Stimulated activated naive CD4-positive, alpha-beta T cell treated with Interleukin-2 at 50 U/mL for 16 hours (primary cell): ENCODE data around the gene FHIT.
A peak's percentile ranks its signal among the peaks of the same experiment; 100 is the strongest.

Experiments used
- DNase-seq: peaks from one replicate; lab custom pipeline; 2025; lab: John Stamatoyannopoulos, UW

The FHIT gene

GRCh38 chr3:59795756-59796155 is 1455.5 kb downstream of the FHIT start:
- no peak for DNase-seq

GRCh38 chr3:59793976-59794375 is 1457.3 kb downstream of the FHIT start:
- no peak for DNase-seq

GRCh38 chr3:59791774-59792308 is 1459.4 kb downstream of the FHIT start:
- DNase-seq = no peak

GRCh38 chr3:59790241-59790640 is 1461.0 kb downstream of the FHIT start:
- DNase-seq = no peak

- DNase-seq = no peak
Measured at GRCh38 chr3:59788801-59789200, 1462.5 kb downstream of the FHIT start.

GRCh38 chr3:59788133-59788532 is 1463.1 kb downstream of the FHIT start:
- no peak for DNase-seq

GRCh38 chr3:59786374-59786773 is 1464.9 kb downstream of the FHIT start:
- DNase-seq = no peak

GRCh38 chr3:59784164-59784563 is 1467.1 kb downstream of the FHIT start:
- DNase-seq = no peak

- DNase-seq = peak; percentile 10
Measured at GRCh38 chr3:59783468-59783988, 1467.7 kb downstream of the FHIT start.

- DNase-seq = no peak
Measured at GRCh38 chr3:59782664-59783063, 1468.6 kb downstream of the FHIT start.

GRCh38 chr3:59780209-59780608 is 1471.0 kb downstream of the FHIT start:
- DNase-seq = no peak

GRCh38 chr3:59779260-59779659 is 1472.0 kb downstream of the FHIT start:
- DNase-seq = no peak

- DNase-seq = no peak
Measured at GRCh38 chr3:59777667-59778077, 1473.6 kb downstream of the FHIT start.

- no peak for DNase-seq
Measured at GRCh38 chr3:59777066-59777465, 1474.2 kb downstream of the FHIT start.

- no peak for DNase-seq
Measured at GRCh38 chr3:59775761-59776325, 1475.4 kb downstream of the FHIT start.

- no peak for DNase-seq
Measured at GRCh38 chr3:59775106-59775505, 1476.1 kb downstream of the FHIT start.

GRCh38 chr3:59774634-59775033 is 1476.6 kb downstream of the FHIT start:
- no peak for DNase-seq

GRCh38 chr3:59774000-59774399 is 1477.3 kb downstream of the FHIT start:
- no peak for DNase-seq

- DNase-seq = peak; percentile 10
Measured at GRCh38 chr3:59772416-59773408, 1478.5 kb downstream of the FHIT start.

GRCh38 chr3:59771768-59772181 is 1479.5 kb downstream of the FHIT start:
- no peak for DNase-seq

- DNase-seq = no peak
Measured at GRCh38 chr3:59769127-59769750, 1482.0 kb downstream of the FHIT start.

- DNase-seq = no peak
Measured at GRCh38 chr3:59766200-59766872, 1484.9 kb downstream of the FHIT start.
